ENCODE results near the gene CBLL2. TPM values are rescaled to one million over a fixed set of nuclear protein-coding genes. Genes with fewer than 3 reads are reported as not detected.

The CBLL2 gene
- total RNA-seq, 4 donors from 2014 or later = not detected

DNA sequence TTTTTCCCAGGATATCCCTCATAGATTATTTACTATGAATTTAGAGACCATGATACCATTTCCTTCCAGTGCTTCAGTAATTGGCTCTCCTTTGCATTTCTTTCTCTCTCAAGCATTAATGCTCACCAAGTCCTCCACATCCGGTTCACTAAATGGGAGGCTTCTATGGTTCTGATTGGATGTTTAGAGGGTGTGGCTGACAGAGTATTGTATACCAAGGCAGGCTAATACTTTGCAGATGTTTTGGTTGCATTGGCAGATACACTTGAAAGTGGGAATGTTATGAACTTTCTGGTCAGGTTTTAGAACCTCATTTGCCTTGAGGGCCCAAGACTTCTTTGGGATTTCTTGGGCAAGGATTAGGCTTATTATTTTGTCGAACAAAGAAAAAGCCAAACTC lies 24.2 kb downstream of the CBLL2 start:
- H3K4me3 ChIP-seq = no peak overlapping the region
- H3K27ac ChIP-seq = no peak overlapping the region
- WGBS, 2 donors = 72 to 79% methylated on average over 2 of the region's 2 CpGs
- DNase-seq (ENCODE audit: low spot score in 2 of 2) = no peak
- peaks cover 0 to 8% (median 0%) of the 10 kb centered on the region in 4 donors for H3K4me1 ChIP-seq
- no peaks in the 10 kb centered on the region for H3K27me3 ChIP-seq
- no peaks in the 10 kb centered on the region for H3K36me3 ChIP-seq
- H3K9me3 ChIP-seq = no peaks in the 10 kb centered on the region
- TF ChIP-seq, protein P1, sequence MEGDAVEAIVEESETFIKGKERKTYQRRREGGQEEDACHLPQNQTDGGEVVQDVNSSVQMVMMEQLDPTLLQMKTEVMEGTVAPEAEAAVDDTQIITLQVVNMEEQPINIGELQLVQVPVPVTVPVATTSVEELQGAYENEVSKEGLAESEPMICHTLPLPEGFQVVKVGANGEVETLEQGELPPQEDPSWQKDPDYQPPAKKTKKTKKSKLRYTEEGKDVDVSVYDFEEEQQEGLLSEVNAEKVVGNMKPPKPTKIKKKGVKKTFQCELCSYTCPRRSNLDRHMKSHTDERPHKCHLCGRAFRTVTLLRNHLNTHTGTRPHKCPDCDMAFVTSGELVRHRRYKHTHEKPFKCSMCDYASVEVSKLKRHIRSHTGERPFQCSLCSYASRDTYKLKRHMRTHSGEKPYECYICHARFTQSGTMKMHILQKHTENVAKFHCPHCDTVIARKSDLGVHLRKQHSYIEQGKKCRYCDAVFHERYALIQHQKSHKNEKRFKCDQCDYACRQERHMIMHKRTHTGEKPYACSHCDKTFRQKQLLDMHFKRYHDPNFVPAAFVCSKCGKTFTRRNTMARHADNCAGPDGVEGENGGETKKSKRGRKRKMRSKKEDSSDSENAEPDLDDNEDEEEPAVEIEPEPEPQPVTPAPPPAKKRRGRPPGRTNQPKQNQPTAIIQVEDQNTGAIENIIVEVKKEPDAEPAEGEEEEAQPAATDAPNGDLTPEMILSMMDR (IDR thresholded peaks at IDR 0.05) = no peak
- no peak for TF ChIP-seq POLR2A (IDR thresholded peaks at IDR 0.05)
- TF ChIP-seq EP300 (IDR thresholded peaks at IDR 0.05) = no peak

DNA sequence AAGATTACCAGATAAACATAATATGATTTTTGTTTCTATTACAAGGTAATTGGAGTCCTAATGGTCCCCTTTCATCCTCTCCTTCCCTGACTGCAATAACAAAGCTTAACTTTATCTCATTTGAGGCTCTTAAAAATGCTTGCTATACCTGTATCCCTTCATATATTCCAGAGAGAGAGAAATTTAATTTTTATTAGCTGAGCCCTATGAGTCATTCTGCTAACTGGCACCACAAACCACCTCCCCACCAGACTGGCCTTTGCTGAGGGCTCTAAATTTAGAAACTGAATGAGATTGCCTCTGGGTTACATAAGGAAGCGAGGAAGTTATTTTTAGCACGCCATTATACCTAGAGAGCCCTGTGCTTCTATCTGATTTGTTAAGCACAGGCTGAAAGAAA lies 27.4 kb downstream of the CBLL2 start:
- H3K9me3 ChIP-seq = no peaks in the 10 kb centered on the region
- no peak overlapping the region for H3K4me3 ChIP-seq
- 3 to 20% methylated on average over 2 of the region's 2 CpGs for WGBS, 2 donors
- peaks cover 0 to 8% (median 0%) of the 10 kb centered on the region in 4 donors for H3K4me1 ChIP-seq
- no peaks in the 10 kb centered on the region for H3K36me3 ChIP-seq
- no peak for DNase-seq (ENCODE audit: low spot score in 2 of 2)
- TF ChIP-seq, protein P1 (IDR thresholded peaks at IDR 0.05) = no peak
- TF ChIP-seq POLR2A (IDR thresholded peaks at IDR 0.05) = no peak
- TF ChIP-seq EP300 (IDR thresholded peaks at IDR 0.05) = no peak
- no peak overlapping the region for H3K27ac ChIP-seq
- no peaks in the 10 kb centered on the region for H3K27me3 ChIP-seq

DNA sequence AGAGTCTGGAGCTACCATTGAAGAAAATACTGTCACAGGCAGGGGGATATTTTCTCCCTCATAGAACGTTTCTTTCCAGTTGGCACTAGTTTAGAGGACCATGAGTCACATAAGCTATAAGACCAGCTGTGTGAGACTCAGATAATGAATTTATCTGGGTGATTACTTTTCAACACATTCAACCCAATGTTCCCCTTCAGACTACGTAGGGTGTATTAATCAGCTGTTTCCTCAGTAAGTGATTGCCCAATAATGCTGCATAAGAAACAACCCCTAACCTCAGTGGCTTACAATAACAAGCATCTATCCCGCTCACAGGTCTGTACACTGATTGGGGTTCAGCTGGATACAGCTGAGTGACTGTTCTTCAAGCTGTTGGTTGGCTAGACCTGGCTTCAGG lies 38.1 kb downstream of the CBLL2 start:
- WGBS, 2 donors = 58 to 74% methylated on average over 3 of the region's 3 CpGs
- DNase-seq (ENCODE audit: low spot score in 2 of 2) = no peak
- no peaks in the 10 kb centered on the region for H3K9me3 ChIP-seq
- H3K36me3 ChIP-seq = no peaks in the 10 kb centered on the region
- H3K27me3 ChIP-seq = no peaks in the 10 kb centered on the region
- no peak overlapping the region for H3K27ac ChIP-seq
- H3K4me1 ChIP-seq = no peaks in the 10 kb centered on the region
- H3K4me3 ChIP-seq = no peak overlapping the region
- TF ChIP-seq POLR2A (IDR thresholded peaks at IDR 0.05) (no peak), EP300 (IDR thresholded peaks at IDR 0.05) (no peak)
- TF ChIP-seq, protein P1 (IDR thresholded peaks at IDR 0.05) = no peak

DNA sequence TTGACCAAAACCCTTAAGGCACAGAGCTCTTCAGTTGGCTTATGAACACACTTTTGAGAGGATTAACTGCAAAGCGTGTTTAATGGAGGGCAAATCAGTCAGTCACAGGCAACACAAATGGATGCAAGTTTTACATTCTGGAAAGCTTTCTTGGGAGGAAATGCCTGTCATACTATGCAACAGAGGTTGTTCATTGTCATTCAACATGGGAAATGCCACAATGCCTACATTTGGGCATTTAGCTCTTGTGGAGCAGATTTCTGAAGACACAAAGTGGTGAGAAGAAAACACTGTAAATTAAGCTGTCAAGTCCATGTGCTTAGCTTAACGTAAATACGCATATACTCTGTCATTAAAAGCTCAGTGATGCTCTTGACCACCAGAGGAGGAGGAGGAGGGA lies 41.1 kb downstream of the CBLL2 start:
- no peaks in the 10 kb centered on the region for H3K27me3 ChIP-seq
- H3K27ac ChIP-seq = no peak overlapping the region
- H3K36me3 ChIP-seq = no peaks in the 10 kb centered on the region
- TF ChIP-seq, protein P1 (IDR thresholded peaks at IDR 0.05) = no peak
- TF ChIP-seq POLR2A (IDR thresholded peaks at IDR 0.05) = no peak
- no peak for TF ChIP-seq EP300 (IDR thresholded peaks at IDR 0.05)
- H3K4me1 ChIP-seq = no peaks in the 10 kb centered on the region
- no peaks in the 10 kb centered on the region for H3K9me3 ChIP-seq
- no peak overlapping the region for H3K4me3 ChIP-seq
- 17 to 61% methylated on average over 3 of the region's 3 CpGs for WGBS, 2 donors
- no peak for DNase-seq (ENCODE audit: low spot score in 2 of 2)

DNA sequence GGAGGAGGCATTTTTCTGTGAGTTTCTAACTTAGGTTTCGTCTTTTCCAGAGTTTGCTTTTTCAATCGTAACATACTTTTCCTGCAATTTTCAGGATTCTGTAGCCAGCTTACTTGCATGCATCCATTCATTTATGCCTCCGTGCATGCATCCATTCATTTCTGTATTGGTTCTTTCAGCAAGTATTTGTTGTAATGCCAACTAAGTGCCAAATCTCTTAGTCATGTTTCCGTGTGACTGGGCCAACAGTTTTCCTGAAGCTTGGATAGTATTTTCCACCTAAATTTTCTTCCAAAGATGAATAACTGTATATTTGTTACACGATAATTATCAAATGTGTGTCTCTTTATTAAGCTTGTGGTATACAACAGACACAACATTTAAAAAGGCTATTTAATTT lies 41.5 kb downstream of the CBLL2 start:
- DNase-seq (ENCODE audit: low spot score in 2 of 2) = no peak
- Histone ChIP-seq H3K36me3 (no peaks in the 10 kb centered on the region), H3K9me3 (no peaks in the 10 kb centered on the region), H3K27ac (no peak overlapping the region), H3K4me3 (no peak overlapping the region), H3K27me3 (no peaks in the 10 kb centered on the region), H3K4me1 (no peaks in the 10 kb centered on the region)
- TF ChIP-seq, protein P1 (IDR thresholded peaks at IDR 0.05) = no peak
- WGBS, 2 donors = 38 to 49% methylated on average over 5 of the region's 5 CpGs

All from tibial nerve (tissue), 4 donors.